ENCODE measurements around the gene CDH9.

Gene CDH9

GRCh38 chr5:26959290-26959689 lies 79.1 kb downstream of the CDH9 start:
- ChIA-PET CTCF (no interaction called here), POLR2A (no interaction called here)
- TF ChIP-seq ELF4 (IDR thresholded peaks at IDR 0.05): no peak
- TF ChIP-seq FOXA1 (IDR thresholded peaks at IDR 0.05): no peak
- no peak for TF ChIP-seq BHLHE40 (IDR thresholded peaks at IDR 0.05; ENCODE audit: borderline replicate concordance)
- no peak for TF ChIP-seq CTBP1 (IDR thresholded peaks at IDR 0.05; ENCODE audit: borderline replicate concordance)
- no peak for TF ChIP-seq ZNF384 (IDR thresholded peaks at IDR 0.05)
- no peak for TF ChIP-seq TARDBP (IDR thresholded peaks at IDR 0.05)
- TF ChIP-seq, protein P1, sequence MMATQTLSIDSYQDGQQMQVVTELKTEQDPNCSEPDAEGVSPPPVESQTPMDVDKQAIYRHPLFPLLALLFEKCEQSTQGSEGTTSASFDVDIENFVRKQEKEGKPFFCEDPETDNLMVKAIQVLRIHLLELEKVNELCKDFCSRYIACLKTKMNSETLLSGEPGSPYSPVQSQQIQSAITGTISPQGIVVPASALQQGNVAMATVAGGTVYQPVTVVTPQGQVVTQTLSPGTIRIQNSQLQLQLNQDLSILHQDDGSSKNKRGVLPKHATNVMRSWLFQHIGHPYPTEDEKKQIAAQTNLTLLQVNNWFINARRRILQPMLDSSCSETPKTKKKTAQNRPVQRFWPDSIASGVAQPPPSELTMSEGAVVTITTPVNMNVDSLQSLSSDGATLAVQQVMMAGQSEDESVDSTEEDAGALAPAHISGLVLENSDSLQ (IDR thresholded peaks at IDR 0.05): no peak
- no peak for TF ChIP-seq FOXM1 (IDR thresholded peaks at IDR 0.05; ENCODE audit: borderline replicate concordance)
- no peak for TF ChIP-seq SP1 (IDR thresholded peaks at IDR 0.05)
- no peak for TF ChIP-seq SUZ12 (IDR thresholded peaks at IDR 0.05)
- no peak for TF ChIP-seq FOXK2 (IDR thresholded peaks at IDR 0.05)
- TF ChIP-seq NFRKB (IDR thresholded peaks at IDR 0.05): no peak
- TF ChIP-seq LEF1 (IDR thresholded peaks at IDR 0.05; ENCODE audit: borderline replicate concordance): no peak
- TF ChIP-seq L3MBTL2 (conservative IDR thresholded peaks at IDR 0.05): no peak
- no peak for TF ChIP-seq ARNT (IDR thresholded peaks at IDR 0.05)
- no peak for TF ChIP-seq HDGF (IDR thresholded peaks at IDR 0.05; ENCODE audit: borderline replicate concordance)
- DNase-seq (ENCODE audit: extremely low spot score): no peak

DNA sequence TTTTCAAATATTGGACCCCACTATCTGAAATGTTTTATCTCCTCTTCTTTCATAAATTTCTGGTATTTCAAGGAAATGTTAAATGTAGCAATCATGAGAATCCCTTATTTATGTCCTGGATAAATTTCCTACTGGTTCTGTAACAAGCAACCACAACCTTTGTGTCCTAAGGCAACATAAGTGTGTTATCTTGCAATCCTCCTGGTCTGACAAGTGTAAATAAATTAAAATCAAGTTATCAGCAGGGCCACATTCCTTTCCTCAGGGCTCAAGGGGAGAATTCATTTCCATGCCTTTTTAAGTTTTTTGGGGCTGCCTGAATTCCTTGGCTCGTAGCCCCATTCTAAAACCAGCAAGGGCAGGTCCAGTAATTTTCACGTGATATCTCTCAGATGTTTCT lies 83.2 kb downstream of the CDH9 start:
- no peak for DNase-seq (ENCODE audit: extremely low spot score)
- TF ChIP-seq ARNT (IDR thresholded peaks at IDR 0.05) (no peak), BHLHE40 (IDR thresholded peaks at IDR 0.05; ENCODE audit: borderline replicate concordance) (no peak), SP1 (IDR thresholded peaks at IDR 0.05) (no peak)
- ChIA-PET CTCF (no interaction called here), POLR2A (no interaction called here)

DNA sequence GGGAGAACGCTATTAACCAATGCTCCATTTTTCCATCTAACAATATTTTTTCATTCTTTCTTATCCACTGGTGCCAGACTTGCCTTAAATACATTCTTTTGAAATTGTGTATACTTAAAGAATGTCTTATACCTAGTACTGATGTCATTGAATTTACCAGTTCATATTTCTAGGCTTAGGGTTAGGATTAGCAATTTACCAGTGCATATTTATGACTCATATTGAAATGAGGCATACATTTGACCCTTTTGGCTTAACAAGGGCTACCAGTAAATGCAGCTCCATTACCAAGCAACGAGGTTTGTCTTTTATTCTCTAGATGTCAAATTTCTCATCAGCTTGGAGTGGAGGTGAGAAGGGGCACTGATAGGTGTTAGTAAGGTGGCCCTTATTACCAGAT lies 89.5 kb downstream of the CDH9 start:
- POLR2A ChIA-PET: no interaction called here
- CTCF ChIA-PET: no interaction called here
- no peak for TF ChIP-seq LEF1 (IDR thresholded peaks at IDR 0.05; ENCODE audit: borderline replicate concordance)
- TF ChIP-seq ELF4 (IDR thresholded peaks at IDR 0.05): no peak
- no peak for TF ChIP-seq BHLHE40 (IDR thresholded peaks at IDR 0.05; ENCODE audit: borderline replicate concordance)
- TF ChIP-seq L3MBTL2 (conservative IDR thresholded peaks at IDR 0.05): no peak
- no peak for TF ChIP-seq SUZ12 (IDR thresholded peaks at IDR 0.05)
- TF ChIP-seq HDGF (IDR thresholded peaks at IDR 0.05; ENCODE audit: borderline replicate concordance): no peak
- TF ChIP-seq FOXM1 (IDR thresholded peaks at IDR 0.05; ENCODE audit: borderline replicate concordance): no peak
- no peak for TF ChIP-seq NFRKB (IDR thresholded peaks at IDR 0.05)
- TF ChIP-seq SP1 (IDR thresholded peaks at IDR 0.05): no peak
- TF ChIP-seq FOXA1 (IDR thresholded peaks at IDR 0.05): no peak
- TF ChIP-seq FOXK2 (IDR thresholded peaks at IDR 0.05): no peak
- TF ChIP-seq TARDBP (IDR thresholded peaks at IDR 0.05): no peak
- no peak for TF ChIP-seq ARNT (IDR thresholded peaks at IDR 0.05)
- TF ChIP-seq ZNF384 (IDR thresholded peaks at IDR 0.05): no peak
- TF ChIP-seq, protein P1 (IDR thresholded peaks at IDR 0.05): no peak
- no peak for TF ChIP-seq CTBP1 (IDR thresholded peaks at IDR 0.05; ENCODE audit: borderline replicate concordance)
- DNase-seq (ENCODE audit: extremely low spot score): no peak

GRCh38 chr5:26945901-26946300 lies 92.5 kb downstream of the CDH9 start:
- ChIA-PET CTCF (no interaction called here), POLR2A (no interaction called here)
- DNase-seq (ENCODE audit: extremely low spot score): no peak
- TF ChIP-seq SUZ12 (IDR thresholded peaks at IDR 0.05) (no peak), SP1 (IDR thresholded peaks at IDR 0.05) (no peak), FOXA1 (IDR thresholded peaks at IDR 0.05) (no peak), TARDBP (IDR thresholded peaks at IDR 0.05) (no peak), ELF4 (IDR thresholded peaks at IDR 0.05) (no peak), BHLHE40 (IDR thresholded peaks at IDR 0.05; ENCODE audit: borderline replicate concordance) (no peak)
- TF ChIP-seq, protein P1 (IDR thresholded peaks at IDR 0.05): no peak

DNA sequence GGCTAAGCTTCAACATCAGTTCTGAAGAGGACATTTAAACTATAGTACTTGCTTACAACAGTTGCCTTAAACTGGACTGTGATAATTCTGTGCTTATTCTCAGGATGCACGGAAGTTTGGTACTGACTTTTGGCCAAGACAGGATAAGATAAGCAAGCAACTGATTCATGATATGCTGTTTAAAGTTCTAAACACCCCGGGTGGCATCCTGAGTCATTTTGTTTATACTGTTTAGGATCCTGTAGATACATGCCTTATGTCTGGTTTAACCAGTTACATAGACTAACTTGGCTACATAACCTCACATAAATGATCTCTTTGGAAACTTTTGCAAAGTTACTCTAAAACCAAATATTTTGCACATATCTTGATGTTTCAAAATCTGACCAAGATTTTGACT lies 95.9 kb downstream of the CDH9 start:
- POLR2A ChIA-PET: no interaction called here
- TF ChIP-seq TARDBP (IDR thresholded peaks at IDR 0.05): no peak
- no peak for TF ChIP-seq HDGF (IDR thresholded peaks at IDR 0.05; ENCODE audit: borderline replicate concordance)
- no peak for TF ChIP-seq FOXA1 (IDR thresholded peaks at IDR 0.05)
- no peak for TF ChIP-seq NFRKB (IDR thresholded peaks at IDR 0.05)
- no peak for TF ChIP-seq ZNF384 (IDR thresholded peaks at IDR 0.05)
- no peak for TF ChIP-seq LEF1 (IDR thresholded peaks at IDR 0.05; ENCODE audit: borderline replicate concordance)
- TF ChIP-seq L3MBTL2 (conservative IDR thresholded peaks at IDR 0.05): no peak
- TF ChIP-seq FOXK2 (IDR thresholded peaks at IDR 0.05): no peak
- CTCF ChIA-PET: no interaction called here
- no peak for DNase-seq (ENCODE audit: extremely low spot score)

- TF ChIP-seq CTBP1 (IDR thresholded peaks at IDR 0.05; ENCODE audit: borderline replicate concordance): no peak
- TF ChIP-seq ELF4 (IDR thresholded peaks at IDR 0.05): no peak
- TF ChIP-seq FOXA1 (IDR thresholded peaks at IDR 0.05): no peak
- TF ChIP-seq L3MBTL2 (conservative IDR thresholded peaks at IDR 0.05): no peak
- no peak for TF ChIP-seq SUZ12 (IDR thresholded peaks at IDR 0.05)
- TF ChIP-seq NFRKB (IDR thresholded peaks at IDR 0.05): no peak
- TF ChIP-seq ZNF384 (IDR thresholded peaks at IDR 0.05): no peak
- no peak for TF ChIP-seq BHLHE40 (IDR thresholded peaks at IDR 0.05; ENCODE audit: borderline replicate concordance)
- TF ChIP-seq FOXK2 (IDR thresholded peaks at IDR 0.05): no peak
- no peak for TF ChIP-seq LEF1 (IDR thresholded peaks at IDR 0.05; ENCODE audit: borderline replicate concordance)
- TF ChIP-seq, protein P1 (IDR thresholded peaks at IDR 0.05): no peak
- TF ChIP-seq TARDBP (IDR thresholded peaks at IDR 0.05): no peak
- DNase-seq (ENCODE audit: extremely low spot score): no peak
- POLR2A ChIA-PET: no interaction called here
- CTCF ChIA-PET: no interaction called here
Observed at GRCh38 chr5:26940994-26941393, 97.4 kb downstream of the CDH9 start.

Measured in HEK293T (cell line).